HepG2 (cell line): ENCODE measurements around the gene ASB16. TPM values are rescaled to one million over a fixed set of nuclear protein-coding genes. Genes with fewer than 3 reads are reported as not detected.

ENCODE experiments used
- BRCA1 ChIP-seq: sonication (generic); formaldehyde crosslinking; IDR thresholded peaks from 2 replicates; pipeline ENCODE4 v1.4.0; 2020; ENCODE audit warnings: missing genetic modification reagents
- CEBPG ChIP-seq: IDR thresholded peaks from 2 replicates; pipeline ENCODE4 v1.6.1; 2016
- HDAC6 ChIP-seq: fragments of 200-600 bp; sonication (generic); IDR thresholded peaks from 2 replicates; pipeline ENCODE4 v1.7.0; 2017; ENCODE audit warnings: mild to moderate bottlenecking, antibody characterized with exemption, low read length, low read depth
- JUNB ChIP-seq: sonication (generic); formaldehyde crosslinking; IDR thresholded peaks from 2 replicates; pipeline ENCODE4 v1.8.0; 2022; ENCODE audit warnings: missing genetic modification reagents, mild to moderate bottlenecking, borderline replicate concordance
- NFATC3 ChIP-seq: sonication (generic); formaldehyde crosslinking; IDR thresholded peaks from 2 replicates; pipeline ENCODE4 v1.5.1; 2020; ENCODE audit warnings: mild to moderate bottlenecking, missing genetic modification reagents
- SAFB2 ChIP-seq: sonication (generic); formaldehyde crosslinking; IDR thresholded peaks from 2 replicates; pipeline ENCODE4 v1.5.1; 2020; ENCODE audit warnings: missing genetic modification reagents, low read depth, mild to moderate bottlenecking, borderline replicate concordance
- SRY ChIP-seq: sonication (generic); formaldehyde crosslinking; IDR thresholded peaks from 2 replicates; pipeline ENCODE4 v1.8.0; 2022; ENCODE audit warnings: mild to moderate bottlenecking, missing genetic modification reagents
- ZBTB7B ChIP-seq: sonication (generic); formaldehyde crosslinking; IDR thresholded peaks from 2 replicates; pipeline ENCODE4 v1.4.0; 2020; ENCODE audit warnings: missing genetic modification reagents
- ZFP90 ChIP-seq: sonication (generic); formaldehyde crosslinking; IDR thresholded peaks from 2 replicates; pipeline ENCODE4 v1.8.0; 2022; ENCODE audit warnings: missing genetic modification reagents, mild to moderate bottlenecking, inconsistent platforms, borderline replicate concordance
- ZNF138 ChIP-seq: sonication (generic); formaldehyde crosslinking; IDR thresholded peaks from 2 replicates; pipeline ENCODE4 v1.5.0; 2020; ENCODE audit warnings: mild to moderate bottlenecking, low read depth, missing genetic modification reagents
- ZNF567 ChIP-seq: sonication (generic); formaldehyde crosslinking; IDR thresholded peaks from 2 replicates; pipeline ENCODE4 v1.8.1; 2023; ENCODE audit warnings: mild to moderate bottlenecking, missing genetic modification reagents, borderline replicate concordance
- ZNF841 ChIP-seq: sonication (generic); formaldehyde crosslinking; IDR thresholded peaks from 2 replicates; pipeline ENCODE4 v1.8.1; 2023; ENCODE audit warnings: missing genetic modification reagents, borderline replicate concordance
- ZZZ3 ChIP-seq: sonication (generic); formaldehyde crosslinking; IDR thresholded peaks from 2 replicates; pipeline ENCODE4 v1.4.0; 2020; ENCODE audit warnings: missing genetic modification reagents, mild to moderate bottlenecking, borderline replicate concordance
- polyA plus RNA-seq, 8 experiments: library from polyadenylated mRNA; depleted of rRNA in 3 of 8; stranded (reverse) in 7 of 8; unstranded in 1 of 8; fragments of >200 nt; fragmentation: Illumina TruSeq in 4 of 8; extraction: Trizol in 4 of 8; gene quantifications; 2 replicates each; pipeline versions ENCODE4 v1.2.1 to v1.2.3, GENCODE V29; 2011 to 2016; ENCODE audit warnings: low read depth in 4 of 8, missing spikeins in 1 of 8, mixed read lengths in 1 of 8; ENCODE audit not compliant: insufficient read depth in 1 of 8
- total RNA-seq, 5 experiments: library from RNA; depleted of rRNA; stranded (reverse); fragments of >200 nt; fragmentation: Illumina TruSeq; extraction: Trizol; gene quantifications; 2 replicates each; pipeline ENCODE4 v1.2.3, GENCODE V29; 2016; ENCODE audit warnings: low read depth in 1 of 5
- TF ChIP-seq, protein P1 (sequence below): sonication (generic); formaldehyde crosslinking; IDR thresholded peaks from 2 replicates; pipeline ENCODE4 v1.4.0; 2020; ENCODE audit warnings: mild to moderate bottlenecking, missing genetic modification reagents
- TF ChIP-seq, protein P2 (sequence below): sonication (generic); formaldehyde crosslinking; IDR thresholded peaks from 2 replicates; pipeline ENCODE4 v1.5.0; 2020; ENCODE audit warnings: mild to moderate bottlenecking, missing genetic modification reagents, moderate library complexity
- TF ChIP-seq, protein P3 (sequence below): fragments of 450-650 bp; IDR thresholded peaks from 2 replicates; pipeline ENCODE4 v1.6.1; 2017; ENCODE audit warnings: mild to moderate bottlenecking
- TF ChIP-seq, protein P4 (sequence below): sonication (generic); formaldehyde crosslinking; IDR thresholded peaks from 2 replicates; pipeline ENCODE4 v1.4.0; 2020; ENCODE audit warnings: missing genetic modification reagents
- TF ChIP-seq, protein P5 (sequence below): sonication (generic); formaldehyde crosslinking; IDR thresholded peaks from 2 replicates; pipeline ENCODE4 v1.8.0; 2022; ENCODE audit warnings: mild to moderate bottlenecking, missing genetic modification reagents
- TF ChIP-seq, protein P6 (sequence below): sonication (generic); formaldehyde crosslinking; IDR thresholded peaks from 2 replicates; pipeline ENCODE4 v1.4.0; 2020; ENCODE audit warnings: missing genetic modification reagents

ASB16 gene
- total and polyA plus RNA-seq, 2 of the 13 experiments (the other 11 are each of a cell fraction or from before 2014, with no cell fraction given): 0.07 TPM; not detected in 1

DNA sequence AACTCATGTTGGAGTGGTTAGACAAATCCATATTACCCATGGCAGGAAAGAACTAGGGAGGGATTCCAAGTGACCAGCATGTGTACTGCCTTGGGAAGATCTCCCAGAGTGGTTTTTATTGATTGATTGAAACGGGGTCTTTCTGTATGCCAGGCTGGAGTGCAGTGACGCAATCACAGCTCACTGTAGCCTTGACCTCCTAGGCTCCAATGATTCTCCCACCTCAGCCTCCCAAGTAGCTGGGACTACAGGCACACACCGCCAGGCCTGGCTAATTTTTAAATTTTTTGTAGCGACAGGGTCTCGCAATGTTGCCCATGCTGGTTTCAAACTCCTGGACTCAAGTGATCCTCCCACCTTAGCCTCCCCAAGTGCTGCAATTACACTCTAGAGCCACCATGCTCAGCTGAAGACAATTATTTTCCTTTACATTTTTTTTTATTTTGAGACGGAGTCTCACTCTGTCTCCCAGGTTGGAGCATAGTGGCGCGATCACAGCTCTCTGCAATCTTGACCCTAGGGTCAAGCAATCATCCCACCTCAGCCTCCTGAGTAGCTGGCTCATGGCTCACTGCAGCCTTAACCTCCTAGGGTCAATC is 13.8 kb downstream of the ASB16 start (continued):
- TF ChIP-seq, protein P1, sequence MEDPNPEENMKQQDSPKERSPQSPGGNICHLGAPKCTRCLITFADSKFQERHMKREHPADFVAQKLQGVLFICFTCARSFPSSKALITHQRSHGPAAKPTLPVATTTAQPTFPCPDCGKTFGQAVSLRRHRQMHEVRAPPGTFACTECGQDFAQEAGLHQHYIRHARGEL (CRISPR knock-in tag): no peak
- TF ChIP-seq, protein P2, sequence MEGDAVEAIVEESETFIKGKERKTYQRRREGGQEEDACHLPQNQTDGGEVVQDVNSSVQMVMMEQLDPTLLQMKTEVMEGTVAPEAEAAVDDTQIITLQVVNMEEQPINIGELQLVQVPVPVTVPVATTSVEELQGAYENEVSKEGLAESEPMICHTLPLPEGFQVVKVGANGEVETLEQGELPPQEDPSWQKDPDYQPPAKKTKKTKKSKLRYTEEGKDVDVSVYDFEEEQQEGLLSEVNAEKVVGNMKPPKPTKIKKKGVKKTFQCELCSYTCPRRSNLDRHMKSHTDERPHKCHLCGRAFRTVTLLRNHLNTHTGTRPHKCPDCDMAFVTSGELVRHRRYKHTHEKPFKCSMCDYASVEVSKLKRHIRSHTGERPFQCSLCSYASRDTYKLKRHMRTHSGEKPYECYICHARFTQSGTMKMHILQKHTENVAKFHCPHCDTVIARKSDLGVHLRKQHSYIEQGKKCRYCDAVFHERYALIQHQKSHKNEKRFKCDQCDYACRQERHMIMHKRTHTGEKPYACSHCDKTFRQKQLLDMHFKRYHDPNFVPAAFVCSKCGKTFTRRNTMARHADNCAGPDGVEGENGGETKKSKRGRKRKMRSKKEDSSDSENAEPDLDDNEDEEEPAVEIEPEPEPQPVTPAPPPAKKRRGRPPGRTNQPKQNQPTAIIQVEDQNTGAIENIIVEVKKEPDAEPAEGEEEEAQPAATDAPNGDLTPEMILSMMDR (CRISPR knock-in tag): no peak
- TF ChIP-seq SRY (CRISPR knock-in tag) (no peak), ZBTB7B (peak; percentile 83), ZFP90 (CRISPR knock-in tag) (no peak), ZZZ3 (CRISPR knock-in tag) (no peak), JUNB (CRISPR knock-in tag) (no peak), HDAC6 (no peak), ZNF841 (CRISPR knock-in tag) (no peak), BRCA1 (CRISPR knock-in tag) (no peak), ZNF138 (CRISPR knock-in tag) (no peak), NFATC3 (CRISPR knock-in tag) (no peak), ZNF567 (no peak), SAFB2 (CRISPR knock-in tag) (no peak), CEBPG (peak; percentile 90)
- TF ChIP-seq, protein P3, sequence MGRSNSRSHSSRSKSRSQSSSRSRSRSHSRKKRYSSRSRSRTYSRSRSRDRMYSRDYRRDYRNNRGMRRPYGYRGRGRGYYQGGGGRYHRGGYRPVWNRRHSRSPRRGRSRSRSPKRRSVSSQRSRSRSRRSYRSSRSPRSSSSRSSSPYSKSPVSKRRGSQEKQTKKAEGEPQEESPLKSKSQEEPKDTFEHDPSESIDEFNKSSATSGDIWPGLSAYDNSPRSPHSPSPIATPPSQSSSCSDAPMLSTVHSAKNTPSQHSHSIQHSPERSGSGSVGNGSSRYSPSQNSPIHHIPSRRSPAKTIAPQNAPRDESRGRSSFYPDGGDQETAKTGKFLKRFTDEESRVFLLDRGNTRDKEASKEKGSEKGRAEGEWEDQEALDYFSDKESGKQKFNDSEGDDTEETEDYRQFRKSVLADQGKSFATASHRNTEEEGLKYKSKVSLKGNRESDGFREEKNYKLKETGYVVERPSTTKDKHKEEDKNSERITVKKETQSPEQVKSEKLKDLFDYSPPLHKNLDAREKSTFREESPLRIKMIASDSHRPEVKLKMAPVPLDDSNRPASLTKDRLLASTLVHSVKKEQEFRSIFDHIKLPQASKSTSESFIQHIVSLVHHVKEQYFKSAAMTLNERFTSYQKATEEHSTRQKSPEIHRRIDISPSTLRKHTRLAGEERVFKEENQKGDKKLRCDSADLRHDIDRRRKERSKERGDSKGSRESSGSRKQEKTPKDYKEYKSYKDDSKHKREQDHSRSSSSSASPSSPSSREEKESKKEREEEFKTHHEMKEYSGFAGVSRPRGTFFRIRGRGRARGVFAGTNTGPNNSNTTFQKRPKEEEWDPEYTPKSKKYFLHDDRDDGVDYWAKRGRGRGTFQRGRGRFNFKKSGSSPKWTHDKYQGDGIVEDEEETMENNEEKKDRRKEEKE: no peak
- TF ChIP-seq, protein P4, sequence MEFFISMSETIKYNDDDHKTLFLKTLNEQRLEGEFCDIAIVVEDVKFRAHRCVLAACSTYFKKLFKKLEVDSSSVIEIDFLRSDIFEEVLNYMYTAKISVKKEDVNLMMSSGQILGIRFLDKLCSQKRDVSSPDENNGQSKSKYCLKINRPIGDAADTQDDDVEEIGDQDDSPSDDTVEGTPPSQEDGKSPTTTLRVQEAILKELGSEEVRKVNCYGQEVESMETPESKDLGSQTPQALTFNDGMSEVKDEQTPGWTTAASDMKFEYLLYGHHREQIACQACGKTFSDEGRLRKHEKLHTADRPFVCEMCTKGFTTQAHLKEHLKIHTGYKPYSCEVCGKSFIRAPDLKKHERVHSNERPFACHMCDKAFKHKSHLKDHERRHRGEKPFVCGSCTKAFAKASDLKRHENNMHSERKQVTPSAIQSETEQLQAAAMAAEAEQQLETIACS (CRISPR knock-in tag): no peak
- TF ChIP-seq, protein P5, sequence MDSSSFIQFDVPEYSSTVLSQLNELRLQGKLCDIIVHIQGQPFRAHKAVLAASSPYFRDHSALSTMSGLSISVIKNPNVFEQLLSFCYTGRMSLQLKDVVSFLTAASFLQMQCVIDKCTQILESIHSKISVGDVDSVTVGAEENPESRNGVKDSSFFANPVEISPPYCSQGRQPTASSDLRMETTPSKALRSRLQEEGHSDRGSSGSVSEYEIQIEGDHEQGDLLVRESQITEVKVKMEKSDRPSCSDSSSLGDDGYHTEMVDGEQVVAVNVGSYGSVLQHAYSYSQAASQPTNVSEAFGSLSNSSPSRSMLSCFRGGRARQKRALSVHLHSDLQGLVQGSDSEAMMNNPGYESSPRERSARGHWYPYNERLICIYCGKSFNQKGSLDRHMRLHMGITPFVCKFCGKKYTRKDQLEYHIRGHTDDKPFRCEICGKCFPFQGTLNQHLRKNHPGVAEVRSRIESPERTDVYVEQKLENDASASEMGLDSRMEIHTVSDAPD (CRISPR knock-in tag): no peak
- TF ChIP-seq, protein P6, sequence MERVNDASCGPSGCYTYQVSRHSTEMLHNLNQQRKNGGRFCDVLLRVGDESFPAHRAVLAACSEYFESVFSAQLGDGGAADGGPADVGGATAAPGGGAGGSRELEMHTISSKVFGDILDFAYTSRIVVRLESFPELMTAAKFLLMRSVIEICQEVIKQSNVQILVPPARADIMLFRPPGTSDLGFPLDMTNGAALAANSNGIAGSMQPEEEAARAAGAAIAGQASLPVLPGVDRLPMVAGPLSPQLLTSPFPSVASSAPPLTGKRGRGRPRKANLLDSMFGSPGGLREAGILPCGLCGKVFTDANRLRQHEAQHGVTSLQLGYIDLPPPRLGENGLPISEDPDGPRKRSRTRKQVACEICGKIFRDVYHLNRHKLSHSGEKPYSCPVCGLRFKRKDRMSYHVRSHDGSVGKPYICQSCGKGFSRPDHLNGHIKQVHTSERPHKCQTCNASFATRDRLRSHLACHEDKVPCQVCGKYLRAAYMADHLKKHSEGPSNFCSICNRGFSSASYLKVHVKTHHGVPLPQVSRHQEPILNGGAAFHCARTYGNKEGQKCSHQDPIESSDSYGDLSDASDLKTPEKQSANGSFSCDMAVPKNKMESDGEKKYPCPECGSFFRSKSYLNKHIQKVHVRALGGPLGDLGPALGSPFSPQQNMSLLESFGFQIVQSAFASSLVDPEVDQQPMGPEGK (CRISPR knock-in tag): no peak
